Measurements from ENCODE around the gene ATP2A2. TPM values are rescaled to one million over a fixed set of nuclear protein-coding genes. Genes with fewer than 3 reads are reported as not detected.

Gene ATP2A2
- total and polyA plus RNA-seq, 2 of the 4 experiments (the other 2 are of a cell fraction): 166 to 225 TPM

GRCh38 chr12:110340706-110341105, 59.7 kb downstream of the ATP2A2 start:
- intact Hi-C loops (cut with micrococcal nuclease) (no loop called here), in situ Hi-C loops (cut with MboI; ENCODE audit: low sequenced_read_pairs) (no loop called here), dilution Hi-C loops (cut with HindIII; ENCODE audit: low sequenced_read_pairs, unreplicated experiment) (no loop called here)
- H3K4ac ChIP-seq (ENCODE audit: low read depth, low read length): peak overlapping the region; percentile 59
- no TSS peak for BruUV-seq (replicated peaks)
- no peak overlapping the region for H2BK20ac ChIP-seq (ENCODE audit: low read depth, low read length)
- no peak overlapping the region for H2AFZ ChIP-seq (replicated peaks; ENCODE audit: low read length, poor library complexity)
- peak overlapping the region in 1 of 2 experiments; percentile 46; a peak in 2 of 4 replicates for H4K8ac ChIP-seq (ENCODE audit: low read depth in 2 of 2, low read length in 2 of 2)
- WGBS, 2 experiments (ENCODE audit: extremely low coverage in 2 of 2, insufficient read length in 1 of 2): 92% methylated on average over 5 of the region's 18 CpGs; no CpG with 5 or more reads in 1 of the 2 experiments
- ATAC-seq (ENCODE audit: low read depth): no peak
- H2AK9ac ChIP-seq (replicated peaks; ENCODE audit: low read depth, low read length, poor library complexity): peak overlapping the region; percentile 73
- no peak overlapping the region for H4K5ac ChIP-seq (ENCODE audit: low read depth, low read length)
- H4K91ac ChIP-seq (ENCODE audit: insufficient read depth, low read depth, low read length): peak overlapping the region; percentile 27; the same call in 1 of the 2 replicates
- no peaks in the 10 kb centered on the region for H3K9me3 ChIP-seq (ENCODE audit: control insufficient read depth, insufficient read depth, low read length)
- H2AK5ac ChIP-seq (ENCODE audit: low read depth, low read length): peak overlapping the region; percentile 52; the same call in 1 of the 2 replicates
- peaks cover 59 to 76% of the 10 kb centered on the region in 2 experiments for H3K79me1 ChIP-seq (ENCODE audit: low read depth in 1 of 2, low read length in 2 of 2)
- no peaks in the 10 kb centered on the region for H3K4me1 ChIP-seq (ENCODE audit: control insufficient read depth, insufficient read depth, low read length)
- H3K27ac ChIP-seq (ENCODE audit: insufficient read depth, low read length): no peak overlapping the region
- H3K9ac ChIP-seq (ENCODE audit: low read depth, low read length): no peak overlapping the region
- ChIA-PET POLR2A (ENCODE audit: unreplicated experiment) (no interaction called here), CTCF (no interaction called here)
- H3K4me2 ChIP-seq (ENCODE audit: low read depth, low read length): no peak overlapping the region
- H3K27me3 ChIP-seq (ENCODE audit: control insufficient read depth, insufficient read depth, low read length): no peaks in the 10 kb centered on the region
- no peak for DNase-seq
- H3K4me3 ChIP-seq (ENCODE audit: insufficient read depth, low read depth, low read length): no peak overlapping the region
- no peak overlapping the region for H3K56ac ChIP-seq (ENCODE audit: extremely low read depth, insufficient read depth, low read length)
- 0 out of 2 replicates have a peak overlapping the region, but pooled peaks have one; percentile 15 for H3K14ac ChIP-seq (replicated peaks; ENCODE audit: low read depth, low read length)
- H2BK5ac ChIP-seq (ENCODE audit: low read depth, low read length, poor library complexity, severe bottlenecking): peak overlapping the region; percentile 83
- H4K20me1 ChIP-seq (ENCODE audit: insufficient read depth, low read length): peaks cover 45% of the 10 kb centered on the region
- no peak overlapping the region for H3K23ac ChIP-seq (ENCODE audit: low read depth, low read length)
- H3K9me1 ChIP-seq (ENCODE audit: insufficient read depth, low read length): peaks cover 18% of the 10 kb centered on the region; the same call in 1 of the 2 replicates
- H3K18ac ChIP-seq (ENCODE audit: low read depth, low read length): no peak overlapping the region
- TF ChIP-seq, protein P1, sequence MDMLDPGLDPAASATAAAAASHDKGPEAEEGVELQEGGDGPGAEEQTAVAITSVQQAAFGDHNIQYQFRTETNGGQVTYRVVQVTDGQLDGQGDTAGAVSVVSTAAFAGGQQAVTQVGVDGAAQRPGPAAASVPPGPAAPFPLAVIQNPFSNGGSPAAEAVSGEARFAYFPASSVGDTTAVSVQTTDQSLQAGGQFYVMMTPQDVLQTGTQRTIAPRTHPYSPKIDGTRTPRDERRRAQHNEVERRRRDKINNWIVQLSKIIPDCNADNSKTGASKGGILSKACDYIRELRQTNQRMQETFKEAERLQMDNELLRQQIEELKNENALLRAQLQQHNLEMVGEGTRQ (IDR thresholded peaks at IDR 0.05; ENCODE audit: low read depth, low read length): no peak
- TF ChIP-seq CHD1 (IDR thresholded peaks at IDR 0.05; ENCODE audit: low read depth, low read length) (no peak), NFE2L2 (IDR thresholded peaks at IDR 0.05; ENCODE audit: low read depth, low read length) (no peak), FOS (IDR thresholded peaks at IDR 0.05; ENCODE audit: low read depth, low read length) (no peak), MXI1 (IDR thresholded peaks at IDR 0.05; ENCODE audit: borderline replicate concordance, low read depth, low read length) (no peak), RCOR1 (IDR thresholded peaks at IDR 0.05; ENCODE audit: insufficient replicate concordance, low read length) (no peak), MAFK (IDR thresholded peaks at IDR 0.05; ENCODE audit: low read depth, low read length) (no peak), CEBPB (IDR thresholded peaks at IDR 0.05; ENCODE audit: low read depth, low read length) (no peak)
- peaks cover 82% of the 10 kb centered on the region for H3K36me3 ChIP-seq (ENCODE audit: control insufficient read depth, insufficient read depth, low read length)
- H2BK120ac ChIP-seq (ENCODE audit: low read depth, low read length): no peak overlapping the region
- no peak overlapping the region for H2BK15ac ChIP-seq (ENCODE audit: low read depth, low read length)
